Fibroblast of villous mesenchyme (primary cell): ENCODE data around the gene CYP4F3. TPM values are rescaled to one million over a fixed set of nuclear protein-coding genes. Genes with fewer than 3 reads are reported as not detected.
A peak's percentile ranks its signal among the peaks of the same experiment; 100 is the strongest.

Experiments
- DNase-seq: peaks from one replicate; pipeline ENCODE4 v3.0.0-alpha.2; 2010; ENCODE audit warnings: low read depth
- H3K4me3 ChIP-seq: 2 replicates; pipeline ENCODE4 v1.5.1; 2011; ENCODE audit warnings: low read depth, mild to moderate bottlenecking, low read length
- CTCF ChIP-seq: IDR thresholded peaks from 2 replicates; pipeline ENCODE4 v1.5.1; 2012; ENCODE audit warnings: low read depth, mild to moderate bottlenecking, low read length; ENCODE audit not compliant: insufficient read depth
- total RNA-seq: library from RNA; depleted of rRNA; stranded (reverse); fragments of >200 nt; gene quantifications from 2 replicates; pipeline ENCODE4 v1.2.3, GENCODE V29; 2012

Gene CYP4F3
- total RNA-seq, 1 donor, result not detected

- H3K4me3 ChIP-seq, result no peak overlapping the region
- TF ChIP-seq CTCF, result no peak
- no peak for DNase-seq
These were observed 29.2 kb downstream of the CYP4F3 start for GRCh38 chr19:15669891-15670290.

GRCh38 chr19:15671237-15671821 is 30.6 kb downstream of the CYP4F3 start:
- H3K4me3 ChIP-seq, result no peak overlapping the region
- no peak for DNase-seq
- TF ChIP-seq CTCF, result no peak

- no peak for DNase-seq
- no peak overlapping the region for H3K4me3 ChIP-seq
- TF ChIP-seq CTCF, result no peak
These were observed 31.3 kb downstream of the CYP4F3 start for GRCh38 chr19:15671891-15672579.

- peak; percentile 1 for DNase-seq
- H3K4me3 ChIP-seq, result no peak within 1 kb of the TSS
- TF ChIP-seq CTCF, result no peak
These were observed 32.0 kb downstream of the CYP4F3 start, which contains the start of gene CYP4F12 for GRCh38 chr19:15672580-15673175. Gene CYP4F12, plus strand, starts transcription at chr19:15673087. Its CDS starts 443 bp downstream, at chr19:15673530.

GRCh38 chr19:15673176-15673654 is 32.5 kb downstream of the CYP4F3 start:
- no peak overlapping the region for H3K4me3 ChIP-seq
- TF ChIP-seq CTCF, result no peak
- no peak for DNase-seq

GRCh38 chr19:15675560-15675959 is 34.9 kb downstream of the CYP4F3 start:
- no peak overlapping the region for H3K4me3 ChIP-seq
- DNase-seq, result no peak
- no peak for TF ChIP-seq CTCF
